ENCODE measurements around the gene SRGAP1.

The SRGAP1 gene

DNA sequence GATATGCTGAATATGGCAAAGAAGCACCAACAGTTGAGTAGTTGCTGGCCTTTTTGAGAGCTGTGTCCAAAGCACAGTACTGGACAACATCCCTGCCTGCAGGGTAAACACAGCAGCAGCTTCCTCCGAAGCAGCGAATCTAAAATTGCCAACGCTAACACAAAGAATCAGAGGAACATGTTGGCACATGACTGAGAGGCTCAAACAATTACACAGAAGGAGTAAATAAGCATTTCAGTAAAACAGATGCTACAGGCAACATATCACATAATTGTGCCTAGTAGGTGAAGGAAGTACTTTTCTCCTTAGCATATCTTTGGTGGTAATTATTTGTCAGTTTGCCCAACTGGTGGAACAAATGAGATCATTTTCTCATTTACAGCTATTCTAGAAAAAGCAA is 325.5 kb downstream of the SRGAP1 start:
- Mint-ChIP-seq H3K9me3 (no peaks in the 10 kb centered on the region), H3K27ac (ENCODE audit: low read depth) (no peak overlapping the region), H3K27me3 (peaks cover 4% of the 10 kb centered on the region), H3K4me3 (no peak overlapping the region), H3K36me3 (ENCODE audit: insufficient read depth) (no peaks in the 10 kb centered on the region), H3K4me1 (no peaks in the 10 kb centered on the region)
- ATAC-seq (replicated peaks; ENCODE audit: extremely low read depth, poor library complexity, severe bottlenecking): no peak
- DNase-seq (ENCODE audit: low spot score in 2 of 2): no peak

GRCh38 chr12:64170730-64171129 is 326.2 kb downstream of the SRGAP1 start:
- no peaks in the 10 kb centered on the region for H3K36me3 Mint-ChIP-seq (ENCODE audit: insufficient read depth)

GRCh38 chr12:64171715-64172114 is 327.2 kb downstream of the SRGAP1 start:
- H3K27me3 Mint-ChIP-seq: no peaks in the 10 kb centered on the region

More at GRCh38 chr12:64170730-64171129, 326.2 kb downstream of the SRGAP1 start:
- DNase-seq (ENCODE audit: low spot score in 2 of 2) (no peak), ATAC-seq (replicated peaks; ENCODE audit: extremely low read depth, poor library complexity, severe bottlenecking) (no peak)
- H3K27me3 Mint-ChIP-seq: no peaks in the 10 kb centered on the region
- no peaks in the 10 kb centered on the region for H3K9me3 Mint-ChIP-seq
- no peak overlapping the region for H3K27ac Mint-ChIP-seq (ENCODE audit: low read depth)
- no peak overlapping the region for H3K4me3 Mint-ChIP-seq
- no peaks in the 10 kb centered on the region for H3K4me1 Mint-ChIP-seq

DNA sequence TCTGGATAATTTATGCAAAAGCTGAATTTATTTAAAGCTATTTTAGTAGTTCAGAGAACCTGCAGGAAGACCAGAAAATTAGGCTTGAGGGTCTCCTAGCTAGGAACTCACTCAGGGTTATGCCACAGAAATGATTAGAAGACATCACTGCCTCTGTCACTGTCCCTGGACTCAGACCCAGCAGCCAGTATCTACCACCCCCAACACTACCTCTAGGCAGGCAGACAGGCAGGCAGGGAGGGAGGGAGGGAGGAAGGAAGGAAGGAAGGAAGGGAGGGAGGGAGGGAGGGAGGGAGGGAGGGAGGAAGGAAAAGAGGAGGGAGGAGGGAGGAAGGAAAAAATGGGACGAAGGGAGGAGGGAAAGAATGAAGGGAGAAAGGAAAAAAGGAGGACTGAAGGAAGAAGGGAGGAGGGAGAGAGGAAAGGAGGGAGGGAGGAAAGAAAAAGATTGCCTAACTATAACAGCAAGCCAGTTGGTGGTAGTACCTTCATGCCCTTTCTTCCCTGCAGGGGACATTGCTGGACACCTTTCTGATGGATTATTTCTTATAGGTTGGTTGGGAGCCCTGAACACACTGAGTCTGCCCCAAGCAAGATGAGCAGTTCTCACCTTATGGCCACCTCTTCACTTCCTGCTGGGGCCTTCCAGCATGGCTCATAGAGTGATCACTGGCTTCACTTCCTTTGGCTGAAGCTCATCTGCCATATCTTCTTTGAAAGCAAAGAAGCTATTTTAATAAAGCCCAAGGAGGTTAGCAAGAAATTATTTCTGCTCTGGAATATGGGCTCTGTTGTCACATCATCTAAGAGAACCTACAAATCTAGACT is 327.9 kb downstream of the SRGAP1 start:
- ATAC-seq (replicated peaks; ENCODE audit: extremely low read depth, poor library complexity, severe bottlenecking) (no peak), DNase-seq (ENCODE audit: low spot score in 2 of 2) (no peak)
- Mint-ChIP-seq H3K4me1 (no peaks in the 10 kb centered on the region), H3K27ac (ENCODE audit: low read depth) (no peak overlapping the region), H3K9me3 (no peaks in the 10 kb centered on the region), H3K4me3 (no peak overlapping the region), H3K36me3 (ENCODE audit: insufficient read depth) (no peaks in the 10 kb centered on the region), H3K27me3 (no peaks in the 10 kb centered on the region)

More at GRCh38 chr12:64171715-64172114, 327.2 kb downstream of the SRGAP1 start:
- no peak overlapping the region for H3K4me3 Mint-ChIP-seq
- H3K36me3 Mint-ChIP-seq (ENCODE audit: insufficient read depth): no peaks in the 10 kb centered on the region
- no peak for DNase-seq (ENCODE audit: low spot score in 2 of 2)
- ATAC-seq (replicated peaks; ENCODE audit: extremely low read depth, poor library complexity, severe bottlenecking): no peak
- no peaks in the 10 kb centered on the region for H3K4me1 Mint-ChIP-seq
- H3K9me3 Mint-ChIP-seq: no peaks in the 10 kb centered on the region
- no peak overlapping the region for H3K27ac Mint-ChIP-seq (ENCODE audit: low read depth)

- no peaks in the 10 kb centered on the region for H3K27me3 Mint-ChIP-seq
- DNase-seq (ENCODE audit: low spot score in 2 of 2): no peak
- H3K4me3 Mint-ChIP-seq: no peak overlapping the region
- no peaks in the 10 kb centered on the region for H3K4me1 Mint-ChIP-seq
- no peak for ATAC-seq (replicated peaks; ENCODE audit: extremely low read depth, poor library complexity, severe bottlenecking)
- H3K9me3 Mint-ChIP-seq: no peaks in the 10 kb centered on the region
- no peaks in the 10 kb centered on the region for H3K36me3 Mint-ChIP-seq (ENCODE audit: insufficient read depth)
- no peak overlapping the region for H3K27ac Mint-ChIP-seq (ENCODE audit: low read depth)
Measured at GRCh38 chr12:64173456-64173855, 329.0 kb downstream of the SRGAP1 start.

DNA sequence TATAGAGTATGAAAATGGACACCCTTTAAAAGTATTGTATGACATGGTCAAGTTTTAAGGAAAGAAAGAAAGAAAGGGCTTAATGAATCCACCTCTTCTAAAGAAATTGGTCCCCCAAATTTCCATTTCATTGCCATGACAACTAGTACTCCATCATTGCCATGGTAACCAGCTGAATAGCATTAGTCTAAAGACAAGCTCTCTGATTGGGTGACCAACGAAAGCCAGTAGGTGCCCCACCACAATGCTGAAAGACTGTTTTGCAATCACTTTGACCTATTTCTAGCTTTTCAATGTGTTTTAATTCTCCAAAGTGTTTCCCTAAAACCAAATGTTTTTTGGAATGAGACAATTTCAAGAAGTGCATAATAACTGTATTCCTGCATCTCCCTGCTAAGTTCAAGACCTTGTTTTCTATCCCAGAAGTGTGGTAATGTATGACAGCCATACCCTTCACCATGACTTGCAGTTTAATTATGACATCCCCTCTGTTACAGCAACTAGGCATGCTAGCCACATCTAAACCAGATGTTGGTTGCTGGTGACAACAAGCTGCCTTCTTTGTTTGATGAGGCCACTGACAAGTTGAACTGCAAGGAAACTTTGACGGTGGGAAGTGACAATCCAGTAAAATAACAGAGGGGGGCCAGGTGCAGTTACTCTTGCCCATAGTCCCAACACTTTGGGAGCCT is 330.9 kb downstream of the SRGAP1 start:
- H3K9me3 Mint-ChIP-seq: no peaks in the 10 kb centered on the region
- no peak overlapping the region for H3K4me3 Mint-ChIP-seq
- H3K27ac Mint-ChIP-seq (ENCODE audit: low read depth): no peak overlapping the region
- no peak for DNase-seq (ENCODE audit: low spot score in 2 of 2)
- no peaks in the 10 kb centered on the region for H3K27me3 Mint-ChIP-seq
- ATAC-seq (replicated peaks; ENCODE audit: extremely low read depth, poor library complexity, severe bottlenecking): no peak
- H3K36me3 Mint-ChIP-seq (ENCODE audit: insufficient read depth): no peaks in the 10 kb centered on the region
- no peaks in the 10 kb centered on the region for H3K4me1 Mint-ChIP-seq

- Mint-ChIP-seq H3K4me1 (no peaks in the 10 kb centered on the region), H3K36me3 (ENCODE audit: insufficient read depth) (no peaks in the 10 kb centered on the region), H3K4me3 (no peak overlapping the region), H3K27me3 (no peaks in the 10 kb centered on the region), H3K9me3 (no peaks in the 10 kb centered on the region), H3K27ac (ENCODE audit: low read depth) (no peak overlapping the region)
- no peak for DNase-seq (ENCODE audit: low spot score in 2 of 2)
- ATAC-seq (replicated peaks; ENCODE audit: extremely low read depth, poor library complexity, severe bottlenecking): no peak
Measured at GRCh38 chr12:64177001-64177400, 332.5 kb downstream of the SRGAP1 start.

DNA sequence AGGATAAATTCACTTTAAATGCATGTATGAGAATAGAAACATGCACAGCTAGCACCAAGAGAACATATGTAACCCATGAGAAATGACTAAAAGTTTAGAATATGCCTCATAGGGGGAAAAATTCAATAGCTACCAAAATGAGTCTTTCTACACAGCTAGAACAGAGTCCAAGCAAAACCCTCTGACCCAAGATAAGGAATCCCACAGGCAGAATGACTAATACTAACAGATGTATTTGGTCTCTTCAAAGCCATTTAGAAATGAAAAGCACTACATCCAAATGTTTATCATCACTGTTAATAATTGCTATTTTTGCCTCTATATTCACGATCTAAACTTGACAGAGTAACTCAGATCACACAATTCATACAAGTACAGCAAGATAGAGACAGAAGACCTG is 333.6 kb downstream of the SRGAP1 start:
- ATAC-seq (replicated peaks; ENCODE audit: extremely low read depth, poor library complexity, severe bottlenecking): no peak
- no peaks in the 10 kb centered on the region for H3K9me3 Mint-ChIP-seq
- no peaks in the 10 kb centered on the region for H3K27me3 Mint-ChIP-seq
- H3K27ac Mint-ChIP-seq (ENCODE audit: low read depth): no peak overlapping the region
- no peaks in the 10 kb centered on the region for H3K36me3 Mint-ChIP-seq (ENCODE audit: insufficient read depth)
- no peak for DNase-seq (ENCODE audit: low spot score in 2 of 2)
- no peaks in the 10 kb centered on the region for H3K4me1 Mint-ChIP-seq
- no peak overlapping the region for H3K4me3 Mint-ChIP-seq

DNA sequence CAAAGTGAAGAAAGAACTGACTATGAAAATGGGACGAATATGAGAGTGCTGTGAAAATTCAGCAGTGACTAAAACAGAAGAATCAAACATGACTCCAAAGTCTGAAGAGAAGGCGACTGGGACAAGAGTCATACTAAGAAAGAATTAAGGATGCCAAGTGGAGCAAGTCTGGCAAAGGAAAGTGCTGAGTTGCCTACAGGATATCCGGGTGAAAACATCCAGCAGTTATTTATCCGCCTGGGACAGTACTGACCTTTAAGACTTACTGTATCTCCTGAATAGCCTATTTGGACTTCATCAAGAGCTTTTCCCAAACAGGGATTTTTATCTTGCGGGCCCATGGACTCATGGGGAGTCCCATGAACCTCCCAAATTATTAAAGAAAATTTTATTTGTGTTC is 336.5 kb downstream of the SRGAP1 start:
- H3K4me1 Mint-ChIP-seq: no peaks in the 10 kb centered on the region
- ATAC-seq (replicated peaks; ENCODE audit: extremely low read depth, poor library complexity, severe bottlenecking) (no peak), DNase-seq (ENCODE audit: low spot score in 2 of 2) (no peak)
- H3K36me3 Mint-ChIP-seq (ENCODE audit: insufficient read depth): peaks cover 2% of the 10 kb centered on the region
- H3K27ac Mint-ChIP-seq (ENCODE audit: low read depth): no peak overlapping the region
- H3K27me3 Mint-ChIP-seq: no peaks in the 10 kb centered on the region
- H3K9me3 Mint-ChIP-seq: no peaks in the 10 kb centered on the region
- H3K4me3 Mint-ChIP-seq: no peak overlapping the region

- Mint-ChIP-seq H3K27me3 (no peaks in the 10 kb centered on the region), H3K36me3 (ENCODE audit: insufficient read depth) (peaks cover 2% of the 10 kb centered on the region), H3K9me3 (no peaks in the 10 kb centered on the region), H3K4me1 (no peaks in the 10 kb centered on the region), H3K27ac (ENCODE audit: low read depth) (no peak overlapping the region), H3K4me3 (no peak overlapping the region)
- ATAC-seq (replicated peaks; ENCODE audit: extremely low read depth, poor library complexity, severe bottlenecking) (no peak), DNase-seq (ENCODE audit: low spot score in 2 of 2) (no peak)
Measured at GRCh38 chr12:64181430-64182291, 337.2 kb downstream of the SRGAP1 start.

DNA sequence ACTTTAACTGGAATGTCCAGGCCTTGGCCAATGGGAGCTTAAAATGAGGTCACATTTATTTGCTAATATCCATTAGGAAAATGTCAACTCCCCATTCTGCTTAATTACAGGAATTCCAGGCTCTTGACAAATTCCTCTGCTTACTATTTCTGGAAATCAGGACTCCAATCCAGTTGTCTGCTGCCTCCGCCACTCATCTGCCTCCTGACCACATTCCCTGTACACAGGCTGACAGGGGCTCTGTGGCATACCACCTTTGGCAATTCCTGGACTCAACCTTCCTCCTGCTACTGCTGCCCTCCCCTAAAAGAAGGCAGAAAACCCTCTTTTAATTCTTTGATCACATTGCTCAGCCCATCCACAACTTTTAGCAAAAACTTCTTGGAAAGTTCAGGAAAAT is 339.7 kb downstream of the SRGAP1 start:
- H3K4me3 Mint-ChIP-seq: no peak overlapping the region
- peaks cover 2% of the 10 kb centered on the region for H3K36me3 Mint-ChIP-seq (ENCODE audit: insufficient read depth)
- H3K4me1 Mint-ChIP-seq: no peaks in the 10 kb centered on the region
- H3K27me3 Mint-ChIP-seq: no peaks in the 10 kb centered on the region
- DNase-seq (ENCODE audit: low spot score in 2 of 2) (no peak), ATAC-seq (replicated peaks; ENCODE audit: extremely low read depth, poor library complexity, severe bottlenecking) (no peak)
- H3K27ac Mint-ChIP-seq (ENCODE audit: low read depth): no peak overlapping the region
- H3K9me3 Mint-ChIP-seq: no peaks in the 10 kb centered on the region

GRCh38 chr12:64186789-64187188 is 342.3 kb downstream of the SRGAP1 start:
- Mint-ChIP-seq H3K4me3 (no peak overlapping the region), H3K9me3 (no peaks in the 10 kb centered on the region)

More at GRCh38 chr12:64186789-64187188, 342.3 kb downstream of the SRGAP1 start:
- Mint-ChIP-seq H3K36me3 (ENCODE audit: insufficient read depth) (peaks cover 2% of the 10 kb centered on the region), H3K27ac (ENCODE audit: low read depth) (no peak overlapping the region), H3K27me3 (no peaks in the 10 kb centered on the region), H3K4me1 (no peaks in the 10 kb centered on the region)
- DNase-seq (ENCODE audit: low spot score in 2 of 2) (no peak), ATAC-seq (replicated peaks; ENCODE audit: extremely low read depth, poor library complexity, severe bottlenecking) (no peak)

Data from central memory CD8-positive, alpha-beta T cell (primary cell).